H1 (cell line): ENCODE results near the gene IGSF1. TPM values are rescaled to one million over a fixed set of nuclear protein-coding genes. Genes with fewer than 3 reads are reported as not detected.

Experiments used
- CTCF ChIA-PET: fragments of 300-600 bp; sonication (Branson Sonifier 250); formaldehyde crosslinking; loops from one replicate; lab custom pipeline; 2021; ENCODE audit not compliant: partially characterized antibody; lab: Charles Lee
- POLR2A ChIA-PET: fragments of 300-600 bp; sonication (Branson Sonifier 250); formaldehyde crosslinking; loops from one replicate; lab custom pipeline; 2021; ENCODE audit warnings: inconsistent platforms; ENCODE audit not compliant: partially characterized antibody; lab: Charles Lee
- DNase-seq, 2 experiments: peaks; one replicate each; pipeline versions ENCODE4 v3.0.0 to v3.0.0-alpha.2; 2010 to 2022; ENCODE audit warnings: low spot score in 2 of 2, low read depth in 1 of 2, mixed read lengths in 1 of 2
- FAIRE-seq: peaks from 2 replicates; lab custom pipeline; 2011; peaks lifted over from hg19 to GRCh38; lab: Jason Lieb, UNC
- H2AFZ ChIP-seq: 2 replicates; pipeline ENCODE4 v1.8.1; 2012; ENCODE audit warnings: low read length, inconsistent platforms
- H2AK5ac ChIP-seq: 2 replicates; pipeline ENCODE4 v1.6.1; 2013; ENCODE audit warnings: low read depth, low read length
- H2BK120ac ChIP-seq: replicated peaks from 2 replicates; pipeline ENCODE3; 2013; ENCODE audit warnings: low read depth, low read length, inconsistent platforms
- H2BK12ac ChIP-seq: 2 replicates; pipeline ENCODE4 v1.6.1; 2013; ENCODE audit warnings: low read depth, low read length
- H2BK15ac ChIP-seq: 2 replicates; pipeline ENCODE4 v1.6.1; 2013; ENCODE audit warnings: low read length
- H2BK20ac ChIP-seq: 2 replicates; pipeline ENCODE4 v1.6.1; 2013; ENCODE audit warnings: low read length
- H2BK5ac ChIP-seq: 2 replicates; pipeline ENCODE4 v1.6.1; 2013; ENCODE audit warnings: low read depth, low read length
- H3K14ac ChIP-seq: 2 replicates; pipeline ENCODE4 v1.6.1; 2013; ENCODE audit warnings: inconsistent platforms; ENCODE audit not compliant: insufficient read length
- H3K18ac ChIP-seq: 2 replicates; pipeline ENCODE4 v1.6.1; 2013; ENCODE audit warnings: low read length; ENCODE audit errors: extremely low read depth
- H3K23ac ChIP-seq: 2 replicates; pipeline ENCODE4 v1.6.1; 2013; ENCODE audit warnings: inconsistent platforms; ENCODE audit not compliant: insufficient read length
- H3K23me2 ChIP-seq: 2 replicates; pipeline ENCODE4 v1.6.1; 2013; ENCODE audit warnings: low read depth, low read length
- H3K27ac ChIP-seq: 2 replicates; pipeline ENCODE4 v1.6.1; 2011; ENCODE audit warnings: low read depth, low read length, inconsistent platforms
- H3K27me3 ChIP-seq, 4 experiments: replicated peaks in 1 of 4; 1 replicate in 1 of 4; 2 replicates in 3 of 4; pipeline versions ENCODE4 v1.6.1 to v1.8.1; 2011 to 2013; ENCODE audit warnings: low read length in 3 of 4, mild to moderate bottlenecking in 3 of 4, inconsistent platforms in 2 of 4, mixed read lengths in 2 of 4, moderate library complexity in 1 of 4; ENCODE audit not compliant: control insufficient read depth in 3 of 4, insufficient read depth in 3 of 4; ENCODE audit errors: extremely low read depth in 1 of 4
- H3K36me3 ChIP-seq, 4 experiments: 2 replicates each; pipeline versions ENCODE4 v1.6.1 to v1.8.1; 2011 to 2013; ENCODE audit warnings: mild to moderate bottlenecking in 4 of 4, low read length in 3 of 4, moderate library complexity in 2 of 4, control low read depth in 1 of 4, inconsistent platforms in 1 of 4; ENCODE audit not compliant: insufficient read depth in 4 of 4, control insufficient read depth in 2 of 4
- H3K4ac ChIP-seq: replicated peaks from 2 replicates; pipeline ENCODE3; 2013; ENCODE audit warnings: low read length, low read depth, mixed read lengths, inconsistent platforms; ENCODE audit not compliant: insufficient read length
- H3K4me1 ChIP-seq, 4 experiments: replicated peaks in 1 of 4; 1 replicate in 1 of 4; 2 replicates in 3 of 4; pipeline versions ENCODE4 v1.6.1 to v1.8.1; 2011 to 2013; ENCODE audit warnings: low read length in 3 of 4, inconsistent platforms in 2 of 4, mixed read lengths in 1 of 4; ENCODE audit not compliant: insufficient read depth in 4 of 4, control insufficient read depth in 3 of 4
- H3K4me2 ChIP-seq, 2 experiments: 2 replicates each; pipeline versions ENCODE4 v1.6.1 to v1.8.1; 2011 to 2013; ENCODE audit warnings: low read depth in 2 of 2, low read length in 2 of 2, control low read depth in 1 of 2, inconsistent platforms in 1 of 2, mild to moderate bottlenecking in 1 of 2; ENCODE audit not compliant: insufficient read depth in 1 of 2
- H3K4me3 ChIP-seq, 4 experiments: fragments of 200-600, 300-600 bp in 1 of 4; sonication (generic), shearing (Covaris generic), sonication (Bioruptor Twin) in 1 of 4; 2 replicates each; pipeline versions ENCODE4 v1.5.1 to v1.8.1; 2011 to 2016; ENCODE audit warnings: low read length in 4 of 4, low read depth in 3 of 4, control low read depth in 2 of 4, inconsistent platforms in 2 of 4, mild to moderate bottlenecking in 2 of 4, mixed read lengths in 1 of 4, moderate library complexity in 1 of 4; ENCODE audit not compliant: insufficient read depth in 2 of 4; ENCODE audit errors: extremely low read depth in 1 of 4
- H3K56ac ChIP-seq: replicated peaks from 2 replicates; pipeline ENCODE3; 2013; ENCODE audit warnings: low read depth, mild to moderate bottlenecking, mixed read lengths, low read length, inconsistent platforms; ENCODE audit not compliant: insufficient read length
- H3K79me1 ChIP-seq: 2 replicates; pipeline ENCODE4 v1.6.1; 2013; ENCODE audit warnings: low read depth, low read length, control low read depth
- H3K79me2 ChIP-seq, 2 experiments: 2 replicates each; pipeline versions ENCODE4 v1.6.1 to v1.8.1; 2012 to 2013; ENCODE audit warnings: low read length in 2 of 2, mild to moderate bottlenecking in 2 of 2, inconsistent platforms in 1 of 2; ENCODE audit not compliant: insufficient read depth in 2 of 2, control insufficient read depth in 1 of 2
- H3K9ac ChIP-seq, 4 experiments: replicated peaks in 1 of 4; 1 replicate in 1 of 4; 2 replicates in 3 of 4; pipeline versions ENCODE4 v1.6.1 to v1.8.1; 2011 to 2013; ENCODE audit warnings: low read depth in 3 of 4, low read length in 3 of 4, control low read depth in 2 of 4, mild to moderate bottlenecking in 2 of 4, moderate library complexity in 2 of 4, inconsistent platforms in 1 of 4; ENCODE audit errors: extremely low read depth in 1 of 4
- H3K9me3 ChIP-seq, 2 experiments: 2 replicates each; pipeline versions ENCODE4 v1.6.1 to v1.8.1; 2012 to 2013; ENCODE audit warnings: mild to moderate bottlenecking in 2 of 2, moderate library complexity in 2 of 2, control low read depth in 1 of 2, inconsistent platforms in 1 of 2, low read depth in 1 of 2, low read length in 1 of 2, mixed read lengths in 1 of 2; ENCODE audit not compliant: insufficient read depth in 2 of 2
- H4K20me1 ChIP-seq, 2 experiments: replicated peaks in 1 of 2; 2 replicates each; pipeline versions ENCODE3 to v1.8.1; 2011 to 2013; ENCODE audit warnings: inconsistent platforms in 2 of 2, low read length in 2 of 2, mild to moderate bottlenecking in 1 of 2; ENCODE audit not compliant: insufficient read depth in 2 of 2, control insufficient read depth in 1 of 2
- H4K5ac ChIP-seq: 2 replicates; pipeline ENCODE4 v1.6.1; 2013; ENCODE audit warnings: low read length, low read depth, mixed read lengths, inconsistent platforms; ENCODE audit not compliant: insufficient read length
- H4K8ac ChIP-seq: 2 replicates; pipeline ENCODE4 v1.8.0; 2013; ENCODE audit warnings: mild to moderate bottlenecking, moderate library complexity, low read length, inconsistent platforms; ENCODE audit not compliant: insufficient read depth; ENCODE audit errors: extremely low read depth
- H4K91ac ChIP-seq: replicated peaks from 2 replicates; pipeline ENCODE3; 2013; ENCODE audit warnings: low read length, mixed read lengths, inconsistent platforms; ENCODE audit not compliant: insufficient read length
- BACH1 ChIP-seq: IDR thresholded peaks from 2 replicates; pipeline ENCODE4 v1.6.1; 2012; ENCODE audit warnings: low read length, improper control_type of control experiment
- CHD2 ChIP-seq: IDR thresholded peaks from 2 replicates; pipeline ENCODE4 v1.6.1; 2012; ENCODE audit warnings: low read length, improper control_type of control experiment
- GTF2F1 ChIP-seq: IDR thresholded peaks from 2 replicates; pipeline ENCODE4 v1.6.1; 2012; ENCODE audit warnings: low read depth, low read length, improper control_type of control experiment, borderline replicate concordance
- JUN ChIP-seq: IDR thresholded peaks from 2 replicates; pipeline ENCODE4 v1.6.1; 2011; ENCODE audit warnings: low read depth, mild to moderate bottlenecking, improper control_type of control experiment, low read length
- NANOG ChIP-seq: IDR thresholded peaks from 2 replicates; pipeline ENCODE4 v1.6.1; 2011; ENCODE audit warnings: low read length, low read depth, mild to moderate bottlenecking, inconsistent platforms; ENCODE audit not compliant: insufficient read depth, poor library complexity, severe bottlenecking
- POLR2A ChIP-seq, 2 experiments: IDR thresholded peaks; 1 replicate in 1 of 2; 2 replicates in 1 of 2; pipeline ENCODE4 v1.6.1; 2011; ENCODE audit warnings: low read depth in 2 of 2, low read length in 2 of 2, mild to moderate bottlenecking in 2 of 2; ENCODE audit errors: control extremely low read depth in 1 of 2
- SAP30 ChIP-seq: fragments of 300-600 bp; sonication (generic); IDR thresholded peaks from 2 replicates; pipeline ENCODE4 v1.7.1; 2012; ENCODE audit warnings: low read length, moderate library complexity, mild to moderate bottlenecking, inconsistent platforms; ENCODE audit not compliant: insufficient read depth, insufficient replicate concordance
- SIRT6 ChIP-seq: IDR thresholded peaks from one replicate; pipeline ENCODE4 v1.7.1; 2012; ENCODE audit warnings: low read length, inconsistent platforms
- SP1 ChIP-seq: IDR thresholded peaks from 2 replicates; pipeline ENCODE4 v1.6.1; 2011; ENCODE audit warnings: low read depth, low read length
- TAF7 ChIP-seq: optimal IDR thresholded peaks from 2 replicates; pipeline ENCODE3; 2011; ENCODE audit warnings: low read depth, mild to moderate bottlenecking, inconsistent platforms, low read length, moderate library complexity, borderline replicate concordance
- TEAD4 ChIP-seq: IDR thresholded peaks from 2 replicates; pipeline ENCODE4 v1.6.1; 2012; ENCODE audit warnings: low read depth, low read length, inconsistent platforms, mixed read lengths
- USF2 ChIP-seq: IDR thresholded peaks from 2 replicates; pipeline ENCODE4 v1.6.1; 2011; ENCODE audit warnings: low read length, improper control_type of control experiment
- WGBS, 2 experiments: shearing (Covaris generic) in 1 of 2; methylation state at CpG; one replicate each; pipeline versions ENCODE4 v1.1.6 to v1.1.7; 2013 to 2015; ENCODE audit warnings: low lambda C conversion rate in 2 of 2, mixed read lengths in 2 of 2, inconsistent platforms in 1 of 2, low coverage in 1 of 2, missing lambda C conversion rate in 1 of 2; ENCODE audit not compliant: insufficient replicate concordance in 2 of 2, insufficient coverage in 1 of 2, insufficient read length in 1 of 2; ENCODE audit errors: extremely low coverage in 1 of 2, missing lambda C conversion rate in 1 of 2; 5-methylcytosine and 5-hydroxymethylcytosine counted together
- polyA plus RNA-seq, 7 experiments: library from polyadenylated mRNA; depleted of rRNA in 3 of 7; stranded (reverse) in 5 of 7; unstranded in 2 of 7; fragments of >200 nt in 5 of 7; fragments of 200-250 nt in 2 of 7; gene quantifications; 1 replicate in 5 of 7; 2 replicates in 1 of 7; 4 replicates in 1 of 7; pipeline versions ENCODE4 v1.2.1 to v1.2.3, GENCODE V29; 2011 to 2013; ENCODE audit warnings: missing spikeins in 2 of 7, mixed read lengths in 2 of 7
- total RNA-seq: library from RNA; stranded (reverse); fragmentation: NEBNext Ultra II Directional; extraction: Animal tissue kit (Norgen Biotek cat#: 25700); gene quantifications from 2 replicates; pipeline ENCODE4 v1.2.1, GENCODE V29; 2021
- TF ChIP-seq, protein P1 (sequence below): IDR thresholded peaks from 2 replicates; pipeline ENCODE4 v1.6.1; 2012; ENCODE audit warnings: low read length, inconsistent platforms

Gene IGSF1
- total and polyA plus RNA-seq, 2 of the 8 experiments (the other 6 are each of a cell fraction or from before 2014, with no cell fraction given), result 23.1 to 39.9 TPM

DNA sequence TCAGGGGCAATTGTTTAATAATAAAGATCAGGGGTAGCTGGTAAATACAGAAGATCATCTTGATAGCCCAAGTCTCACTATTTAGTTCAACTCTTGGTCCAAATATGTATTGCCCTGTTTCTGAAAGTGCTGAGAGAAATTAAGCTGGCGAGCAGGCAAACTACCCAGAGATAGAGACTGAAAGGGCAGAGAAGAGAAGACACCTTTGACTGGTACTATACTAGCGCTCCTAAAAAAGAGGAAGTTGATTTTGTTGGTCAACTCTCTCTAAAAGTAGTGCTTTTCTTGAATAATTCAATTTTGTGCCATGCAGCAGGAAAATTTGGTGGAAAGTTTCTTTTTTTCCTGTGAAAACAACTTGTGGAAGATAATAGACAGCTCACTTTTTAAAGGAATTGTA, 64.0 kb downstream of the IGSF1 start:
- Histone ChIP-seq H3K79me1 (no peaks in the 10 kb centered on the region), H2BK120ac (no peak overlapping the region), H4K8ac (no peak overlapping the region), H3K36me3 (no peaks in the 10 kb centered on the region), H3K4me2 (no peak overlapping the region), H3K14ac (no peak overlapping the region), H3K9ac (no peak overlapping the region), H2BK15ac (no peak overlapping the region), H2BK5ac (no peak overlapping the region), H2AK5ac (no peak overlapping the region), H3K27me3 (no peaks in the 10 kb centered on the region), H2BK20ac (no peak overlapping the region), H3K4ac (no peak overlapping the region), H4K91ac (no peak overlapping the region), H4K5ac (no peak overlapping the region), H3K56ac (no peak overlapping the region), H3K9me3 (no peaks in the 10 kb centered on the region), H3K27ac (no peak overlapping the region), H4K20me1 (no peaks in the 10 kb centered on the region), H2BK12ac (no peak overlapping the region), H3K79me2 (no peaks in the 10 kb centered on the region), H2AFZ (no peak overlapping the region), H3K23me2 (no peaks in the 10 kb centered on the region), H3K23ac (no peak overlapping the region), H3K4me1 (no peaks in the 10 kb centered on the region), H3K18ac (no peak overlapping the region), H3K4me3 (no peak overlapping the region)
- 95% methylated on average over 2 of the region's 2 CpGs; no CpG with 5 or more reads in 1 of the 2 experiments for WGBS, 2 experiments
- ChIA-PET CTCF (interaction anchor here (1.4 kb wide), 1 partner anchor 13 kb away, joined by 6 read pairs; no protein-coding TSS in a partner anchor), POLR2A (no interaction called here)
- TF ChIP-seq JUN, result no peak
- no peak for TF ChIP-seq TAF7
- no peak for TF ChIP-seq CHD2
- TF ChIP-seq BACH1, result no peak
- TF ChIP-seq TEAD4, result no peak
- TF ChIP-seq, protein P1, sequence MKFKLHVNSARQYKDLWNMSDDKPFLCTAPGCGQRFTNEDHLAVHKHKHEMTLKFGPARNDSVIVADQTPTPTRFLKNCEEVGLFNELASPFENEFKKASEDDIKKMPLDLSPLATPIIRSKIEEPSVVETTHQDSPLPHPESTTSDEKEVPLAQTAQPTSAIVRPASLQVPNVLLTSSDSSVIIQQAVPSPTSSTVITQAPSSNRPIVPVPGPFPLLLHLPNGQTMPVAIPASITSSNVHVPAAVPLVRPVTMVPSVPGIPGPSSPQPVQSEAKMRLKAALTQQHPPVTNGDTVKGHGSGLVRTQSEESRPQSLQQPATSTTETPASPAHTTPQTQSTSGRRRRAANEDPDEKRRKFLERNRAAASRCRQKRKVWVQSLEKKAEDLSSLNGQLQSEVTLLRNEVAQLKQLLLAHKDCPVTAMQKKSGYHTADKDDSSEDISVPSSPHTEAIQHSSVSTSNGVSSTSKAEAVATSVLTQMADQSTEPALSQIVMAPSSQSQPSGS, result no peak
- no peak for TF ChIP-seq POLR2A (IDR thresholded peaks at IDR 0.05; ENCODE audit: control extremely low read depth in 1 of 2, low read depth in 2 of 2, low read length in 2 of 2)
- no peak for TF ChIP-seq GTF2F1
- no peak for TF ChIP-seq SP1
- no peak for TF ChIP-seq SIRT6
- TF ChIP-seq USF2, result no peak
- TF ChIP-seq SAP30, result no peak
- no peak for TF ChIP-seq NANOG
- FAIRE-seq (no peak), DNase-seq (no peak)
